HG03064 (cell line): ENCODE measurements around the gene OR51G2.
"Not testable (repeated sequence)": the region's sequence is repeated elsewhere in the genome, so short reads cannot be mapped to it uniquely, and the experiment has no call there.

ENCODE experiments used
- ATAC-seq: cut with Tn5 transposase; IDR thresholded peaks from one replicate; pipeline ENCODE4 v1.9.1; 2021; ENCODE audit warnings: low read depth; ENCODE audit not compliant: unreplicated experiment

Gene OR51G2

GRCh38 chr11:4919250-4919649 lies at the start of gene OR51G2:
OR51G2 (minus strand) TSS chr11:4919350; CDS start chr11:4915663, 3,687 bp downstream.
- no peak for ATAC-seq

- no peak for ATAC-seq
These were observed 43.7 kb upstream of the OR51G2 start for GRCh38 chr11:4962816-4963215.

- no peak for ATAC-seq
These were observed 41.7 kb upstream of the OR51G2 start for GRCh38 chr11:4960877-4961276.

GRCh38 chr11:4957396-4957795 lies 38.2 kb upstream of the OR51G2 start:
- ATAC-seq = no peak

- not testable (repeated sequence) for ATAC-seq
These were observed 36.5 kb upstream of the OR51G2 start, which contains the start of gene OR51A2 for GRCh38 chr11:4955613-4956012. OR51A2 (minus strand) TSS chr11:4955713; CDS start chr11:4955713, 0 bp downstream.

GRCh38 chr11:4947505-4947904 lies 28.4 kb upstream of the OR51G2 start, which contains the start of gene OR51A4:
OR51A4 (minus strand) TSS chr11:4947605; CDS start chr11:4947100, 505 bp downstream.
- no peak for ATAC-seq

GRCh38 chr11:4936745-4937144 lies 17.6 kb upstream of the OR51G2 start:
- no peak for ATAC-seq

GRCh38 chr11:4932751-4933150 lies 13.6 kb upstream of the OR51G2 start:
- ATAC-seq = no peak

GRCh38 chr11:4926608-4927007 lies 7.5 kb upstream of the OR51G2 start:
- no peak for ATAC-seq

- no peak for ATAC-seq
These were observed 5.1 kb upstream of the OR51G2 start, which contains the start of gene OR51G1 for GRCh38 chr11:4924239-4924638. OR51G1 (minus strand) TSS chr11:4924339; CDS start chr11:4924339, 0 bp downstream.

GRCh38 chr11:4922304-4922703 lies 3.2 kb upstream of the OR51G2 start:
- no peak for ATAC-seq

GRCh38 chr11:4921796-4922195 lies 2.6 kb upstream of the OR51G2 start:
- ATAC-seq = no peak

- ATAC-seq = no peak
These were observed 2.6 kb downstream of the OR51G2 start for GRCh38 chr11:4916581-4916980.

- ATAC-seq = no peak
These were observed 15.7 kb downstream of the OR51G2 start, which contains the start of gene OR51A7 for GRCh38 chr11:4903484-4903883. OR51A7 (plus strand) TSS chr11:4903783; CDS start chr11:4907370, 3,587 bp downstream.

GRCh38 chr11:4891996-4892640 lies 27.0 kb downstream of the OR51G2 start:
- ATAC-seq = no peak

GRCh38 chr11:4890279-4890678 lies 28.9 kb downstream of the OR51G2 start:
- ATAC-seq = no peak

- no peak for ATAC-seq
These were observed 31.6 kb downstream of the OR51G2 start for GRCh38 chr11:4887591-4887990.

GRCh38 chr11:4886186-4886585 lies 33.0 kb downstream of the OR51G2 start:
- ATAC-seq = no peak

- ATAC-seq = no peak
These were observed 34.8 kb downstream of the OR51G2 start for GRCh38 chr11:4884361-4884760.

- ATAC-seq = no peak
These were observed 36.6 kb downstream of the OR51G2 start for GRCh38 chr11:4882543-4882942.

GRCh38 chr11:4881860-4882500 lies 37.2 kb downstream of the OR51G2 start, which contains the start of gene OR51T1:
OR51T1 (plus strand) TSS chr11:4881900; CDS start chr11:4881900, 0 bp downstream.
- ATAC-seq = no peak

GRCh38 chr11:4881188-4881587 lies 38.0 kb downstream of the OR51G2 start:
- no peak for ATAC-seq
